SK-N-SH treated with all-trans-retinoic acid at 6 μM for 48 hours (cell line): ENCODE data around the gene FAM174C.

Source experiments
- ARNTL ChIP-seq: fragments of 450-650 bp; formaldehyde crosslinking; IDR thresholded peaks from 2 replicates; pipeline ENCODE4 v1.5.0; 2020; ENCODE audit warnings: low read depth, mild to moderate bottlenecking, moderate library complexity, borderline replicate concordance
- TOX ChIP-seq: fragments of 250-450 bp; sonication (Bioruptor Pico); IDR thresholded peaks from 2 replicates; pipeline ENCODE4 v1.8.0; 2021; ENCODE audit warnings: mild to moderate bottlenecking, moderate library complexity, borderline replicate concordance
- ZFP3 ChIP-seq: fragments of 250-450 bp; sonication (Bioruptor Pico); IDR thresholded peaks from 2 replicates; pipeline ENCODE4 v1.5.0; 2020; ENCODE audit warnings: mild to moderate bottlenecking, moderate library complexity
- ZNF70 ChIP-seq: fragments of 450-650 bp; formaldehyde crosslinking; IDR thresholded peaks from 2 replicates; pipeline ENCODE4 v1.5.0; 2020; ENCODE audit warnings: mild to moderate bottlenecking, moderate library complexity
- TF ChIP-seq, protein P1 (sequence below): fragments of 250-450 bp; sonication (Bioruptor Pico); IDR thresholded peaks from 2 replicates; pipeline ENCODE4 v1.5.1; 2020; ENCODE audit warnings: low read depth, mild to moderate bottlenecking, moderate library complexity

DNA sequence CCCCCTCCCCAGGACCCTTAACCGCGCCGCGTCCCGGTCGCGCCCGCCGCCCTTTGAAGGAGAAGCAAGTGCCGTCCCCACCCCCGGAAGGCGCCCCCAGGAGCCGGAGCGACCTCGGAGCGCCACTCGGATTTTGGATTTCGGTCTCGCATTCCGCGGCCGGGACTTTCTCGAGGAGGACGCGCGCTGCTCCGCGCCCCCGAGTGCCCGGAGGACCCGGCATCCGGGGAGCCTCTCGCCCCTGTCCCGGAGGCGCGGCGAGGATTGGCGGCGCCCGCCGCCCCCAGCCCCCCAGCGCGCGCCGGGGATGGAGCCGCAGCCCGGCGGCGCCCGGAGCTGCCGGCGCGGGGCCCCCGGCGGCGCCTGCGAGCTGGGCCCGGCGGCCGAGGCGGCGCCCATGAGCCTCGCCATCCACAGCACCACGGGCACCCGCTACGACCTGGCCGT, 25.3 kb upstream of the FAM174C start:
- TF ChIP-seq ZFP3 (CRISPR knock-in tag) (no peak), TOX (CRISPR knock-in tag) (no peak), ZNF70 (CRISPR knock-in tag) (no peak), ARNTL (no peak)
- TF ChIP-seq, protein P1, sequence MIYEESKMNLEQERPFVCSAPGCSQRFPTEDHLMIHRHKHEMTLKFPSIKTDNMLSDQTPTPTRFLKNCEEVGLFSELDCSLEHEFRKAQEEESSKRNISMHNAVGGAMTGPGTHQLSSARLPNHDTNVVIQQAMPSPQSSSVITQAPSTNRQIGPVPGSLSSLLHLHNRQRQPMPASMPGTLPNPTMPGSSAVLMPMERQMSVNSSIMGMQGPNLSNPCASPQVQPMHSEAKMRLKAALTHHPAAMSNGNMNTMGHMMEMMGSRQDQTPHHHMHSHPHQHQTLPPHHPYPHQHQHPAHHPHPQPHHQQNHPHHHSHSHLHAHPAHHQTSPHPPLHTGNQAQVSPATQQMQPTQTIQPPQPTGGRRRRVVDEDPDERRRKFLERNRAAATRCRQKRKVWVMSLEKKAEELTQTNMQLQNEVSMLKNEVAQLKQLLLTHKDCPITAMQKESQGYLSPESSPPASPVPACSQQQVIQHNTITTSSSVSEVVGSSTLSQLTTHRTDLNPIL (CRISPR knock-in tag): no peak
